KG1 (cell line): ENCODE measurements around the gene REEP3.
"Not testable (repeated sequence)": the region's sequence is repeated elsewhere in the genome, so short reads cannot be mapped to it uniquely, and the experiment has no call there.

Experiments used
- DNase-seq: peaks from one replicate; lab custom pipeline; 2025; lab: John Stamatoyannopoulos, UW

The REEP3 gene

DNA sequence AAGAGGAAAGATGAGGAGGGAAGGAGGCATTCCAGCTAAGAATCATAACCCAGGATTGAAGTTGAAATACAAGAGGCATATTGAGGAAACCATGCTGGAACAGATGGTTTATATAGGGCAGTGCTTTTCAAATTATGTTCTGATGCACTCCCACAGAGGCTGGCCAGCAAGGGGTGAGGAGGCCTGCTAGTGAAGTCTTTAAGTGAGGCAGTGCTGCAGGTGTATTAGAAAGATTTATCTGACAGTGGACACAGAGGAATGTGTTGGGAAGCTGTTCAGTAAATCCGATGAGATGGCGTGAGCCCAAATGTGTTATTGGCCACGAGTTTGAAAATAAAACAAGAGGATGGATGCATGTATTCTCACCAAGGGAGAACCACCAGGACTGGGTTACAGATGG is 28.6 kb downstream of the REEP3 start:
- DNase-seq = no peak

DNA sequence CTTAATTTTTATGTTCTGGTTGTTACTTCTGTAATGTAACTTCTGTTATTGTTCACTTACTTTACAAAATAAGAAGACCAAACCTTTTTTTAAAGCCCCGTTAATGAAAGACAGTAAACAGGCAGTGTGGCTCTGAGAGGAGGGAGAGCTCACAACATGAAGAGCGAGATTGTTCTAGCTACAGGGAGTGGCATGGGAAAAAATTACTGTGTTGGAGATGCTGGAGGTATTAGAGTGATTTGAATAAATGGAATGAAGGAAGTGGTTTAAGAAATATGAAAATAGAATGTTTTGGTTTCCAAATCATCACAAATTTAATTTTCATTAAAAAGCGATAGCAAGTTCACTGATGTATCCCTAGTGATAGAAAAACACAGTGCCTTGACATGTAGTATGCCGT is 31.8 kb downstream of the REEP3 start:
- no peak for DNase-seq

DNA sequence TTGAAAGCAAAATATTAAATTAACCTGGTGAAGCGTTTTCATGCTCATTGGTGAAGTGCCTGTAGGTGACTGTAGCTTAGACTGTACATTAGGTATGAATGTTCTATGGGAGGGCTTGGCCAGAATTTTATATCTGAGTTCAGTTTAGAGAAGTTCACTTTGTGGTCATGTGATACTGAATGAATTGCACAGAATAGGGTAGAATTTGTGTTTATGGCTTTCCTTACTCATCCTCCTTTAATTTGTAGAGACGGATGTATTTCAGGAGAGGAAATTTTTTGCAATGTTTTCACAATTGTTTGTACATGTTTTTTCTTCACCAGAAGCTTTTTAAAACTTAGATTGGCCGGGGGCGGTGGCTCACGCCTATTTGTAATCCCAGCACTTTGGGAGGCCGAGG is 32.3 kb downstream of the REEP3 start:
- DNase-seq = no peak

DNA sequence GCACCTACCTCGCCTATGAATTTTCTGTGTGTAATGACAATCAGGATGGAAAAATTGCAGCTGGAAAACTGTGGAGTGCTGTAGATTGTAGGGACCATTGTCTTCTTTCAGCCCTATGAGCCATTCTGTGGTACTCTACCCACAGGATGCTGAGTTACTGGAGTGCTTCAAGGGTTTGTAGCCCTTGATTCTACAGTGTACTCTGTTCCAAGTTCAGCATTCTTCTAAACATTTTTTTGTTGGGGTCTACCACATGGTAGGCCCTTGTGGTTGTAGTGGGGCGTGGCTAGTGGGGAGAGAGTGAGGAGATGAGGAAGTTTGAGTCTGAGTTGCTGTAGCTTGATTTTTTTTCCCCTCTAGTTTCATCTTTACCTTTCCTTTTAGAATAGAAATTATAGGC is 33.5 kb downstream of the REEP3 start:
- DNase-seq = peak; percentile 18

DNA sequence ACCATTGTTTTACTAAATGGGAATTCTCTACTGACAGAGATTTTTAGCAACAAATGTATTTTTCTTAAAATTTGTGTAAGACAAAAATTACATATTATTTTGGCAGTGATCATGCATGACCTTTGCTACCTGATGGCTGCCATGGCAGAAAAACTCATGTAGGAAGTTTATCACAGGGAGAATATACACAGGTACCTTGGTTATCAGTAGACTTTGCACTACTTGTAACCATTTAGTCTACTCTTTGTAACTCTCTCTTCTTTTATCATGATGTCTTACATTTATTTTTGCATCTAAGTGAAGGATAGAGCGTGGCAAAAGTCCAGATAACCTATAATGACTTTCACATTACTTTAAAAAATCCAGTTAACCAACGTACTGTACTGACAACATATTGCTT is 34.1 kb downstream of the REEP3 start:
- DNase-seq = no peak

DNA sequence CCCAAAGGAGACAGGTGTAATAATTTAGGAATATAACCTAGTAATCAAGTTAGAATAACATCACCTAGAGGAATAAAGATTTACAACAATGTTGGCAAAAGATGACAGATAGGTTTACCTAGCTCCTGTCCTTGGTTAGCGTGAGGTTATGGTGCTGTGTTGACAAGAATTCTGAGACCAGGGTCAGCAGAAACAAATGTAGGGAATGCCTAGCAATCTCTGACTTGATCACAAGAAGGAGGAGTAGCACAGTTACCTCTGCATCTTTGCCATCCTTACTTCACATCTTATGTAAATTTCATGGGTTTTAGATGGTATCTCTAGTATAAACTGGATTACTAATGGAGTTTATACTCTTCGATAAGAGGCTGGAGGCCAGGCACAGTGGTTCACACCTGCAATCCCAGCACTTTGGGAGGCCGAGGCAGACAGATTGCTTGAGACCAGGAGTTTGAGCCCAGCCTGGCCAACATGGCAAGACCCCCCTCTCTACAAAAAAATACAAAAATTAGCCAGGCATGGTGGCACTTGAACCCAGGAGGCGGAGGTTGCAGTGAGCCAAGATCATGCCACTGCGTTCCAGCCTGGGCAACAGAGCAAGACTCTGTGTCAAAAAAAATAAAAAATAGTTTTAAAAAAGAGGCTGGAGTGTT is 37.1 kb downstream of the REEP3 start:
- DNase-seq = no peak

DNA sequence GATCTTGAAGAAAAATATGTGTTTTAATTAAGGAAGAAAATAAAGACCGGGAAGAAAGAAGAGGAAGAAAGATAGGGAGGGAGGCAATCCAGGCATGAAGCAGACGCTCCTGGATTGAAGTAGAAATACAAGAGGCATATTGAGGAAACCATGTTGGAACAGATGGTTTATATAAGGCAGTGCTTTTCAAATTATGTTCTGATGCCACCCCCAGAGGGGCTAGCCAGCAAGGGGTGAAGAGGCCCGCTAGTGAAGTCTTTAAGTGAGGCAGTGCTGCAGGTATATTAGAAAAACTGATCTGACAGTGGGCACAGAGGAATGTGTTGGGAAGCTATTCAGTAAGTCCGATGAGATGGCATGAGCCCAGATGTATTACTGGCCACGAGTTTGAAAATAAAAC is 40.1 kb downstream of the REEP3 start:
- DNase-seq = no peak

DNA sequence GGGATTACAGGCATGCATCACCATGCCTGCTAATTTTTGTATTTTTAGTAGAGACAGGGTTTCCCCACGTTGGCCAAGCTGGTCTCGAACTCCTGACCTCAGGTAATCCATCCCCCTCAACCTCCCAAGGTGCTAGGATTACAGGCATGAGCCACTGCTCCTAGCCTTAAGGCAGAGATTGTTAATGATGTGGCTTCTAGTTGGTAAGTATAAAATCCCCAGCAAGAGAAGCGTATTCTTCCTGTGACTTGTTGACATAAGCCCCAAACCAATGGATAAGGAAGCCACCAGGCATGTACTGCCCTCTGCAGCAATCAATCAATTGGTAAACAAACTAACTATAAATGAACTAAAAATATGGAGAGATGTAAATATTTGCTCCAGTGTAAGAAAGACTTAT is 41.2 kb downstream of the REEP3 start:
- DNase-seq = no peak

DNA sequence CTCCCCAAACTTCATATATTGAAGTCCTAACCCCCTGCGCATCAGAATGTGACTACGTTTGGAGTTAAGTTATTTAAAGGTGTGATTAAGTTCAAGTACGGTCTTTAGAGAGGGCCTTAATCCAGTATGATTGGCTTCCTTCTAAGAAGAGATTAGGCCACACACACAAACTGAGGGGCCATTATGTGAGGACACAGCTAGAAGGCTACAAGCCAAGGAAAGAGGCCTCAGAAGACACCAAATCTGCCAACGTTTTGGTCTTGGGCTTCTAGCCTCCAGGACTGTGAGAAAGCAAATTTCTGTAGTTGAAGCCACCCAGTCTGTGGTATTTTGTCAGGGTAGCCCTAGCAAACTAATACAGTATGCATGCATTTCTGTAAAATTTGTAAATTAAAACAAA is 41.7 kb downstream of the REEP3 start:
- DNase-seq = no peak

DNA sequence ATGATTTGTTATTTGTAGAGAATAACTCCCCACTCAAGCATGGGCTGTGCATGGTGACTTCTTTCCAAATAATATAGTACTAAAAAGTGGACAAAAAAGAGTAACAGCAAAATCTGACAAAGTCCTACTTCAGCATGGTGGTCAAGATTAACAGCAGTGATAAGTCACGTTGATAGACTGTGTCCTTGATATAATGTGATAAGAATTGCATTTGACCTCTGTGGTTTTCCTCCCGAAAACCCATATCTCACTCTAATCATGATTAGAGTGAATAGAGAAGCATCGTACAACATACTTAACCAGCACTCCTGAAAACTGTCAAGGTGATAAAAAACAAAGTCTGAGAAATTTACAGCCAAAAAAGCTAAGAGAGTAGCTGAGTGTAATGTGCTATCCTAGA is 42.4 kb downstream of the REEP3 start:
- no peak for DNase-seq

DNA sequence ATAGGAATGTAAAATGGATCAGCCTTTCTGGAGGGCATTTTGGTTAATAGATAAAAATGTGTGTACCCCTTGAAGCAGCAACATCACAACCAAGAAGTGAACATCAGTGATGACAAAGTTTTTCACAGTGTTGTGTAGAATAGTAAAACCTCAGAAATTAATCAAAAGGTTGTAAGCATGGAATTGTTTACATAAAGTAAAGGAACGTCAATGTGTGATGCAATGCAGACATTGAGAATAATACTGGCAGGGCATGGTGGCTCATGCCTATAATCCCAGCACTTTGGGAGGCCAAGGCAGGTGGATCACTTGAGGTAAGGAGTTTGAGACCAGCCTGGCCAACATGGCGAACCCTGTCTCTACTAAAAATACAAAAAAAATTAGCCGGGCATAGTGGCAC is 43.5 kb downstream of the REEP3 start:
- not testable (repeated sequence) for DNase-seq

DNA sequence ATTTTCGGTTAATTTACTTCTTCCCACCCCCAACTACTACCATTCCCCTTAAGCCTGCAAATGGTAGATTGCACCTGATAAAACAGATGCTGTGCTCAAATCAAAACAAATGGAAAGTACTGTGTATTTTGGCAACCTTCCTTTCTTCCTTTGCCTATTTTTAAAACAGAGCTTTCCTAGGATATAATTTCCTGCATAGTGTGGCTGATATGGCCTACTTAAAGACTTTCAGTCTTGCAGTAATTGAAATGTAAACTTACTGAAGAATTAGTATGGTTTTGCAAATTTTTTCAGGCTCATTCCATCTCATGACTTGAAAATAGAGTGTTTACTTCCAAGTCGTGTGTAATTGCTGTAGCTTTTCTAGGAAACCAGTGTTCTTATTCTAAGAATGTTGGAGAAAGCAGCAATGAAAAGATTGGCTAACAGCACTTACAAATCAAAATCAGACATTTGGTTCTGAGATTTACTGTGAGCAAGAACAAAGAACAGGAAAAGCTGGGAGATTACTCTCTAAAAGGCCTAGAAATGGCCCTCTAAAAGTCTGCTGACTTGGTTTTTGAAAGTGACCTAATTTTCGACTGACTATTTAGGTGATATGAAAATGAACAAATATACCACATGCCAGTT is 52.0 kb downstream of the REEP3 start:
- no peak for DNase-seq

DNA sequence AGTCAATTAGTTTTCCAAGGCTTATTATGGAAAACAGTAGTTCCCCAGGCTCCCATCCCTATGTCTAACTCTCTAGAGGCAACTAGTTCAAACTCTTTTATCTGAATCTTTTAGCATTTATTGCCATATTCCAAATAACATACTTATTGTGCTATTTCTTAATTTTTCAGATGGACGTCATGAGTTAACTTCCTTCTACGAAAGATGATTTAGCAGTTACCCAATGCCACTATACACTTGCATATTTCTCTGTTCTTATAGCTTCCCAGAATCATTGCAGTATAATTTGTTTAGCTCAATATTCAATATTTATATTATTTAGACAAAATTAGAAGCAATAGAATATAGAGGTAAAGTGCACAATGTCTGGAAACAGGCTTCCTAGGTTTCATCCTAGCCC is 52.8 kb downstream of the REEP3 start:
- no peak for DNase-seq

DNA sequence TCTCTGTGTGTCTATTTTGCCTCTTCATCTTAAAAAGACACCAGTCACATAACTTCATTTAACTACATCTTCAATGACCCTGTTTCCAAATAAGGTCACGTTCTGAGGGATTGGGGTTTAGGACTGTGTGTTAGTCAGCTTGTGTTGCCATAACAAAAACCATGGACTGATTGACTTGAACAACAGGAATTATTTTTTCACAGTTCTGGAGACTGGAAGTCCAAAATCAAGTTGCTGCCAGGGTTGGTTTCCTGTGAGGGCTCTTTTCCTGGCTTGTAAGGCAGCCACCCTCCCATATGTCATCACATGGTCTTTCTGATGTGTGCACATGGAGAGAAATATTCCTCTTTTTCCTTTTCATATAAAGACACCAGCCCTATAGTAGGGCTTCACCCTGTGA is 55.3 kb downstream of the REEP3 start:
- DNase-seq = no peak

DNA sequence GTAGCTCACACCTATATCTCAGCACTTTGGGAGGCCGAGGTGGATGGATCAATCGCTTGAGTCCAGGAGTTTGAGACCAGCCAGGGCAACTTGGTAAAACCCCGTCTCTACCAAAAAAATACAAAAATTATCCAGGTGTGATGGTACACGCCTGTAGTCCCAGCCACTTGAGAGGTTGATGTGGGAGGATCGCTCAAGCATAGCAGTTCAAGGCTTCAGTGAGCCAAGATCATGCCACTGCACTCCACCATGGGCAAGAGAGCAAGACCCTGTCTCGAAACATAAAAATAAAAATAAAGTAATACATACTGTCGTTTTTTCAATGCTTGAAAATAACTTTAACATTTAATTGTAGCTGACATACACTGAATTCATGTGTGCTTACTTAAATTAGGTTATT is 57.3 kb downstream of the REEP3 start:
- DNase-seq = no peak

DNA sequence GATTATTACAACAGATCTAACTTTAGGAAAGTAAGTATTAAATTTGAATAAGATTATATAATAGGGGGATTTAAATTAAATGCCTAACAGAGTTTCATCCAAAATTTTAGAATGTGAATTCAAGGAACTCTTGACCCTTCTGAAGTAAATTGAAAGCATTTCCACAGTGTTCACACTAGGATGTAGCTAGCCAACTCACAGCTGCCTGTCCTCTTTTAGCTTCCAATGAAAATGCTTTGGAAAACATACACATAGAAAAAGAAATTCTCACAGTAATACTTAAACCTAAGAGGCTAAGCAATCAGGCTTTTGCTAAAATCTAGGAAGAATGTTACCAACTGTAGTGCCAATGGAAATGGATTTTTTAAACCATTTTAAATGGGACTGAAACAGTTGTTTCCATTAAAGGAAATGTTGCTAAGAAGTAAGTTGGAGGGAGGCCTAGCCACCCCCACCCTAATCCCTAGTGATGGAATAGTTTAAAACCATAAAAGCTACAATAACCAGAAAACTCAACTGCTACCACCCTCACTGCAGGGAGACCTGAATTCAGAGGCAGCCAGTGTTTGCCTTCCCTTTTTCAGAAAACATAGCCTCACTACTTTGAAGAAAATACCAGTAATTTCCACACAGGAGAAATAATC is 58.3 kb downstream of the REEP3 start:
- DNase-seq = no peak

DNA sequence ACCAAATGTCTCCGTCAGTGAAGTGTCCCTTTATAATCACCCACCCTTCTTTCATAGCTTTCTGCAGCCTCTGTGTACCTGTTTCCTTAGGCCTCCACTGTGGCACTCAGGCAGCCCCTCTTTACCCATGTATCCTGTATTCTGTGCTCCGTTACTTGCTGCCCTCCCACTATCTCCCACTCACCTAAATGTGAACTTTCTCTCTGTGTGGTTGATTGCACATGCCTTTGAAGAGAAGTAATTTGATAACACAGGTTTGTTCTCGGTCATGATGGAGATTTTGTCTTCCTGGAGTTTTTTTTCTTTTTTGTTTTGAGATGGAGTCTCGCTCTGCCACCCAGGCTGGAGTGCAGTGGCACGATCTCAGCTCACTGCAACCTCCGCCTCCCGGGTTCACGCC is 61.5 kb downstream of the REEP3 start:
- no peak for DNase-seq

DNA sequence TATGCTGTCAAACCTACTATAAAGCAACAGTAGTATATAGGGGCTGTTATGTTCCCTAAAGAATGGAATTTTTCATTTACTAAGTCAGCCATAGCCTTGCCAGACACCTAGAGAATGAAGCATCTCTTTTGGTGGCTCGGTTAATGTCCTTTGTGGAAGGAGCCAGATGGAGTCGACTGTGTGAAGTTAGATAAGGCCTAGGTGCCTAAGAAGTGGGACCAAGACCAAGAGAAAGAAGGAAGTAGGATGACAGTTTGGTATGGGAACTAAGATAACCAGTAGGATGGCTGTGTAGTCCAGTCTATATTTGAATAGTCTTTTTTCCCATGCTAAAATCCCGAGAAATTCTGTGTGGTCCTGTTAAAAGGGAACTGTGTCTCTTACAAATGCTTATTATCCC is 62.2 kb downstream of the REEP3 start:
- no peak for DNase-seq

DNA sequence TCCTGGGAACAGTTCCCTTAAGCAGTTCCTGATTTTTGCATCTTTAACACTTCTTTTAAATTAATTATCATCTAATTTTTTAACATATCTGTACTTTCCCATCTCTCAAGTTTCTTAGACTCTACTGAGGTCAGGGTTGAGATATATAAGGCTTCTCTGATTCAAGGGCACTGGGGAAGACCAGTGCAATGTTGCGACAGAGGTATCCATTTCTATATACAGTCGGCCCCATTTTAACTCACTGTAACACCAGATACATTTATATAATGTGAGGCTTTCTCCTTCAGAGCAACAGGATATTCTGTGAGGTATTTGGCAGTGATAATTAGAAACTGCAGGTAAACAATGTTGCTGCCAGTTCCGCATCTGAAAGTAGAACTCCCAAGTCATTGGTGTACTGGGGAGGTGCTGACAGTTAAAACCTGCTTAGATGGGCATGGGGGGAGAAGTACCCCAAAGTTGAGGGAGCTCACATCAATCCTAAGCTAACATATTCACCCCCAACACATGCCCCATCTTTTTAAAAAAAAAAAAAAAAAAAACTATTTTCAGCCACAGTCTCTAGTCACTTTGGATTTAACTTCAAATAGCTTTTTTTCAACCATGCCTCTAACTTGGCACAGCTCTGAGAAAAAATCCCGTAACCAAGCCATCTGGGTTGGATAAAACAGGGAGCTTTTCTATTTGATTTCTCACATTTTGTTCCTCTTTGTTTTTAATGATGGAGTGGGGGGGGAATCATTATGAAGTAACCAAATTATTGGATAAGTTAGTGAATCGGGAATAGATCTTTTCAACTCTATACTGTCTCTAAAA is 62.9 kb downstream of the REEP3 start:
- DNase-seq = no peak

DNA sequence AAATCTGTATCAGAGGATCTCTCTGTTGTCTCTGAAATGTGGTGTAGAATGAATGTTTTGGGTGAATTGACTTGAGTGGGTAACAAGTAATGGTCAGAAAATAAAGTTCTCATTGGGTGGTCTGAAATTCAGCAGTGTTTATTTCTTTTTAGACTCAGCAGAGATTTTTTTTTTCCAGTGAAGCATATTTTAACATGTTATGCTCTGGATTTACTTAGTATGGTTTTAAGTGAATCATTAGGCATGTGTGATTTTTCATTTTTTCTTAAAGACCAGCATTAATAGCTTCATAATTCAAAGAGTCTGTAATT is 63.5 kb downstream of the REEP3 start:
- DNase-seq = no peak

DNA sequence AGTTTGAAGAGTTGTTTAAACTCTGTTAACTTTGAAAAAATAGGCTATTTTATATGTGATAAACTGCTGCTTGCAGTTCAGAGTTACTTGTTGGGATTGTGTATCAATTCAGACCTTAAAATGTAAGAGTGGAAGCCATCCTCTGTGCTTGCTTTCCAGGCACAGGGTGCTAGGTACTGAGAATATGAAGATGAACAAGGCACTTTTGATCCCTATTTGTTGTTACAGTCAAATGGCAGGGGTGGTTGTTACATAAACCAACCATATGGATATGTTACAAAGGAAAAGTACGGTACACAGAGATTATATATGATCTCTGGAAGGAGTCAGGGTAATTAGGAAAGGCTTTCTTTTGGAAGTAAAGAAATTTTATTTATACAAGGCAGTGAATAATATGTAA is 63.8 kb downstream of the REEP3 start:
- no peak for DNase-seq

DNA sequence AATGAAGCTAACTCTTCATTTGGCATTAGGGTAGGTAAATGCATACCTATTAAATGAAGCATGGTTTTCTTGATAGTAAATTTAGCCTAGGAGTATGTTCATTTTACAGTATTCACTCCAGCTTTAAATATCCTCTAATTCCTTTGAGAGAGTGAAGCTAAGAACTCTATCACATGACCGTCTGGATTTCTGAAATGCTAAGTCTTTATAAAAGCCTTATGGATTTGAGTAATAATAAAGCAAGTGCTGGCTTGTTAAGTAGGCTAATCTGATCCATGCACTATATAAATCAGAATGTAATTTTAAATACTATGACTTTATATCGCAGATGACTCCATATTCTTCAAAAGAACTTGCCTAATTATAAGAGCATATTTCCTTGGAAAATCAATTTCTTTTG is 64.8 kb downstream of the REEP3 start:
- no peak for DNase-seq

DNA sequence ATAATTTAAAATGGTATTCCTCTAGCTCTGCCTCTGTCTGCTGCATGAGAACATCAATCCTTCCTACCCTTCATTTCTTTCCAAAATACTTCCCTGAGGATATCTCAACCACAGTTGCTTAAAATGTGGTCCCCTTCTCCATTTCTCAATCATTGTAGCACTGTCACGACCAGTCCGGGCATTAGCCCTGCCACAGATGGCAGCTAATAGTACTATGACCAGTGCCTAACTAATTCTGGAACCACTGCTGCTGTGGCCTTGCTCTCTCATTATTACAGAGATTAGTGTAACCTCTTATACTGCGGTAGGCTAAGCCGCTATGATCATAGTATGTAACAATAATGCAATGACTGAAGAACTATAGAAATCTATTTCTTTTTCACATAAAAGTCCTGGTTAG is 66.0 kb downstream of the REEP3 start:
- DNase-seq = no peak
